DND-41 (cell line): ENCODE measurements around the gene TBC1D21.

Source experiments
- EZH2 ChIP-seq: IDR thresholded peaks from 3 replicates; pipeline ENCODE4 v1.6.1; 2012; ENCODE audit warnings: borderline replicate concordance, low read depth, mild to moderate bottlenecking, moderate library complexity, low read length, inconsistent platforms; ENCODE audit not compliant: severe bottlenecking
- TF ChIP-seq, protein P1 (sequence below): IDR thresholded peaks from 2 replicates; pipeline ENCODE4 v1.5.1; 2012; ENCODE audit warnings: borderline replicate concordance, low read length, moderate library complexity, mild to moderate bottlenecking; ENCODE audit not compliant: poor library complexity, severe bottlenecking; ENCODE audit errors: extremely low read depth

DNA sequence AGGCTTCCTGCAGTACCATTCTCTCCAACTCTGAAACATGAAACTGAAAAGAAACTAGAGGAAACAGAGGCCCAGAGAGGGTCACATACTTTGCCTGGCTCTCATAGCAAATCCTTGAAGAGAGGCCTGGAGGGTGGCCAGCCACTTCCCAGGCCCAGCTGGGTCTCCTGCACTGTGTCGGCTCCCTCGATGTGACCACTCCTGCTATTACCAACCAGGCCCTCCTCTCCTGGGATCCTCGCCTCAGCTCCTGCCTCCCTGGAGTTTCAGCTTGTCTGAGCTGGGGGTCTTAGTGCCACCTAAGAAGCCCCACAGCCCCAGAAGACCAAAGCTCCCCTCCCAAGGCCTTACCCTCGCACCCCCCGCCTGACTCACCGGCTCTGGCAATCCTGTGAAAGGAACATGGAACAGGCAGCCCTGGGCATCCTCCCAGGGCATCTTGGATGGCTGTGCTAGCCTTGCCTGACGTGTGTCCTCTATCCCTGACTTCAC, 57.5 kb downstream of the TBC1D21 start:
- TF ChIP-seq, protein P1, sequence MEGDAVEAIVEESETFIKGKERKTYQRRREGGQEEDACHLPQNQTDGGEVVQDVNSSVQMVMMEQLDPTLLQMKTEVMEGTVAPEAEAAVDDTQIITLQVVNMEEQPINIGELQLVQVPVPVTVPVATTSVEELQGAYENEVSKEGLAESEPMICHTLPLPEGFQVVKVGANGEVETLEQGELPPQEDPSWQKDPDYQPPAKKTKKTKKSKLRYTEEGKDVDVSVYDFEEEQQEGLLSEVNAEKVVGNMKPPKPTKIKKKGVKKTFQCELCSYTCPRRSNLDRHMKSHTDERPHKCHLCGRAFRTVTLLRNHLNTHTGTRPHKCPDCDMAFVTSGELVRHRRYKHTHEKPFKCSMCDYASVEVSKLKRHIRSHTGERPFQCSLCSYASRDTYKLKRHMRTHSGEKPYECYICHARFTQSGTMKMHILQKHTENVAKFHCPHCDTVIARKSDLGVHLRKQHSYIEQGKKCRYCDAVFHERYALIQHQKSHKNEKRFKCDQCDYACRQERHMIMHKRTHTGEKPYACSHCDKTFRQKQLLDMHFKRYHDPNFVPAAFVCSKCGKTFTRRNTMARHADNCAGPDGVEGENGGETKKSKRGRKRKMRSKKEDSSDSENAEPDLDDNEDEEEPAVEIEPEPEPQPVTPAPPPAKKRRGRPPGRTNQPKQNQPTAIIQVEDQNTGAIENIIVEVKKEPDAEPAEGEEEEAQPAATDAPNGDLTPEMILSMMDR: no peak
- TF ChIP-seq EZH2: no peak
